Colon (tissue), 2 donors: ENCODE measurements around the gene RBM18.

Experiments
- FAIRE-seq: peaks from 2 replicates; lab custom pipeline; 2012; peaks lifted over from hg19 to GRCh38; lab: Jason Lieb, UNC
- donor health status: control.
- donor health status: control.

The RBM18 gene

GRCh38 chr9:122204055-122204454 lies 60.6 kb downstream of the RBM18 start:
- FAIRE-seq, result no peak

- no peak for FAIRE-seq
These were observed 62.5 kb downstream of the RBM18 start for GRCh38 chr9:122202111-122202510.

- no peak for FAIRE-seq
These were observed 63.0 kb downstream of the RBM18 start for GRCh38 chr9:122201641-122202040.

- no peak for FAIRE-seq
These were observed 63.6 kb downstream of the RBM18 start for GRCh38 chr9:122200960-122201595.

GRCh38 chr9:122197882-122198281 lies 66.8 kb downstream of the RBM18 start:
- FAIRE-seq, result no peak

- FAIRE-seq, result no peak
These were observed 67.2 kb downstream of the RBM18 start for GRCh38 chr9:122197426-122197825.

- no peak for FAIRE-seq
These were observed 68.8 kb downstream of the RBM18 start for GRCh38 chr9:122195875-122196274.

GRCh38 chr9:122193651-122194050 lies 71.0 kb downstream of the RBM18 start:
- no peak for FAIRE-seq

GRCh38 chr9:122192914-122193525 lies 71.6 kb downstream of the RBM18 start:
- FAIRE-seq, result no peak

GRCh38 chr9:122192261-122192875 lies 72.3 kb downstream of the RBM18 start:
- FAIRE-seq, result no peak

GRCh38 chr9:122191584-122191983 lies 73.1 kb downstream of the RBM18 start:
- FAIRE-seq, result no peak

GRCh38 chr9:122190597-122191381 lies 73.9 kb downstream of the RBM18 start:
- no peak for FAIRE-seq

GRCh38 chr9:122188369-122188768 lies 76.3 kb downstream of the RBM18 start:
- no peak for FAIRE-seq
